GM21360 (cell line): Measurements from ENCODE around the gene PHC3.
A peak's percentile ranks its signal among the peaks of the same experiment; 100 is the strongest.
"Not testable (repeated sequence)": the region's sequence is repeated elsewhere in the genome, so short reads cannot be mapped to it uniquely, and the experiment has no call there.

Experiments
- ATAC-seq: cut with Tn5 transposase; IDR thresholded peaks from one replicate; pipeline ENCODE4 v1.9.1; 2021; ENCODE audit warnings: mild to moderate bottlenecking, moderate library complexity; ENCODE audit not compliant: unreplicated experiment

The PHC3 gene

GRCh38 chr3:170196833-170197232, 15.3 kb upstream of the PHC3 start:
- no peak for ATAC-seq

- not testable (repeated sequence) for ATAC-seq
Measured at GRCh38 chr3:170195759-170196158, 14.2 kb upstream of the PHC3 start.

- ATAC-seq, result peak; percentile 18
Measured at GRCh38 chr3:170189398-170190256, 8.1 kb upstream of the PHC3 start.

GRCh38 chr3:170180079-170180907, 1.2 kb downstream of the PHC3 start:
- ATAC-seq, result peak; percentile 20

GRCh38 chr3:170179432-170179831, 2.1 kb downstream of the PHC3 start:
- no peak for ATAC-seq

GRCh38 chr3:170178651-170179050, 2.9 kb downstream of the PHC3 start:
- ATAC-seq, result no peak

GRCh38 chr3:170171563-170171962, 10.0 kb downstream of the PHC3 start:
- peak; percentile 82 for ATAC-seq

GRCh38 chr3:170164717-170165116, 16.8 kb downstream of the PHC3 start:
- ATAC-seq, result no peak

GRCh38 chr3:170163956-170164645, 17.4 kb downstream of the PHC3 start:
- ATAC-seq, result no peak

- no peak for ATAC-seq
Measured at GRCh38 chr3:170162630-170163029, 18.9 kb downstream of the PHC3 start.

- no peak for ATAC-seq
Measured at GRCh38 chr3:170162052-170162451, 19.5 kb downstream of the PHC3 start.

- ATAC-seq, result no peak
Measured at GRCh38 chr3:170159933-170160332, 21.6 kb downstream of the PHC3 start.

GRCh38 chr3:170159459-170159858, 22.1 kb downstream of the PHC3 start:
- ATAC-seq, result no peak

- ATAC-seq, result no peak
Measured at GRCh38 chr3:170155604-170156003, 25.9 kb downstream of the PHC3 start.

- ATAC-seq, result peak; percentile 87
Measured at GRCh38 chr3:170154569-170155143, 26.9 kb downstream of the PHC3 start.

- peak; percentile 20 for ATAC-seq
Measured at GRCh38 chr3:170154084-170154483, 27.4 kb downstream of the PHC3 start.

- no peak for ATAC-seq
Measured at GRCh38 chr3:170151536-170151935, 30.0 kb downstream of the PHC3 start.

- ATAC-seq, result no peak
Measured at GRCh38 chr3:170149016-170149415, 32.5 kb downstream of the PHC3 start.

- no peak for ATAC-seq
Measured at GRCh38 chr3:170145278-170145677, 36.3 kb downstream of the PHC3 start.

- peak; percentile 83 for ATAC-seq
Measured at GRCh38 chr3:170144437-170144843, 37.1 kb downstream of the PHC3 start.

GRCh38 chr3:170142373-170142772, 39.2 kb downstream of the PHC3 start:
- no peak for ATAC-seq
